Astrocyte (in vitro differentiated cells and primary cell): ENCODE results near the gene TRIML1.

Experiments used
- CTCF ChIP-seq: IDR thresholded peaks from 2 replicates; pipeline ENCODE4 v1.5.1; 2011; ENCODE audit warnings: low read depth, mild to moderate bottlenecking, inconsistent platforms, low read length, moderate library complexity; ENCODE audit not compliant: insufficient read depth
- EZH2 ChIP-seq: IDR thresholded peaks from 2 replicates; pipeline ENCODE4 v1.6.1; 2012; ENCODE audit warnings: mild to moderate bottlenecking, low read length, inconsistent platforms; ENCODE audit not compliant: insufficient read depth

- no peak for TF ChIP-seq CTCF
- TF ChIP-seq EZH2, result no peak
These were observed 29.2 kb upstream of the TRIML1 start for GRCh38 chr4:188110036-188110435.
